ACC112 (cell line): ENCODE measurements around the gene TTC16.
"Not testable (repeated sequence)": the region's sequence is repeated elsewhere in the genome, so short reads cannot be mapped to it uniquely, and the experiment has no call there.

Source experiments
- H2AFZ ChIP-seq: fragments of 200-600 bp; sonication (generic); one replicate; pipeline ENCODE4 v1.6.0; 2017; ENCODE audit warnings: antibody characterized with exemption, low read length; ENCODE audit not compliant: unreplicated experiment
- H3K27ac ChIP-seq: fragments of 200-600 bp; sonication (generic); 2 replicates; pipeline ENCODE4 v1.5.1; 2014; ENCODE audit warnings: low read depth, mild to moderate bottlenecking, antibody characterized with exemption, low read length, moderate library complexity
- H3K27me3 ChIP-seq: fragments of 200-600 bp; sonication (generic); 2 replicates; pipeline ENCODE4 v1.6.1; 2014; ENCODE audit warnings: mild to moderate bottlenecking, antibody characterized with exemption, low read length, moderate library complexity, mixed read lengths; ENCODE audit not compliant: insufficient read depth
- H3K36me3 ChIP-seq: fragments of 200-600 bp; sonication (generic); 2 replicates; pipeline ENCODE4 v1.6.1; 2016; ENCODE audit warnings: mild to moderate bottlenecking, antibody characterized with exemption, low read length, moderate library complexity, mixed read lengths; ENCODE audit not compliant: insufficient read depth
- H3K4me1 ChIP-seq: fragments of 200-600 bp; sonication (generic); one replicate; pipeline ENCODE4 v1.6.1; 2016; ENCODE audit warnings: low read length, mixed read lengths; ENCODE audit not compliant: insufficient read depth, unreplicated experiment, control insufficient read depth
- H3K4me3 ChIP-seq: fragments of 200-600 bp; sonication (generic); 2 replicates; pipeline ENCODE4 v1.5.1; 2014; ENCODE audit warnings: mild to moderate bottlenecking, low read depth, low read length
- H3K79me2 ChIP-seq: fragments of 200-600 bp; sonication (generic); one replicate; pipeline ENCODE4 v1.6.0; 2016; ENCODE audit warnings: low read length; ENCODE audit not compliant: control insufficient read depth, unreplicated experiment, insufficient read depth

The TTC16 gene

DNA sequence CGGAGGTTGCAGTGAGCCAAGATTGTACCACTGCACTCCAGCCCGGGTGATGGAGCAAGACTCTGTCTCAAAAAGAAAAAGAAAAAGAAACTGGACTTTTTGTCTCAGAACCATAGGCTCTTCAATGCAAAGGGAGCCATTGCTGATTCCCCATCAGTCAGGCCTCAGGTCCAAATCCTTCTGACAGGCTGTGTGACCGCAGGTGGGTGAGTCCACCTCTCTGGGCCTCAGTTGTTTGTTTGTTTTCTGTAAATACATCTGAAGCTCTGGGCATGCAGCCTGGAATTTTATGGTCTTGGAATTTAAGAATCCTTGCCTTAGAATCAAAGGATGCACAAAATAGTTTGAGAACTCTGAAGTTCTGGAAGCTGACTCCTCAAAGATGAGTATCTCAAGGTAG lies 40.4 kb downstream of the TTC16 start:
- Histone ChIP-seq H3K79me2 (no peaks in the 10 kb centered on the region), H3K27ac (no peak overlapping the region), H3K4me1 (no peaks in the 10 kb centered on the region), H3K4me3 (no peak overlapping the region), H2AFZ (no peak overlapping the region), H3K36me3 (no peaks in the 10 kb centered on the region), H3K27me3 (peaks cover 47% of the 10 kb centered on the region)

DNA sequence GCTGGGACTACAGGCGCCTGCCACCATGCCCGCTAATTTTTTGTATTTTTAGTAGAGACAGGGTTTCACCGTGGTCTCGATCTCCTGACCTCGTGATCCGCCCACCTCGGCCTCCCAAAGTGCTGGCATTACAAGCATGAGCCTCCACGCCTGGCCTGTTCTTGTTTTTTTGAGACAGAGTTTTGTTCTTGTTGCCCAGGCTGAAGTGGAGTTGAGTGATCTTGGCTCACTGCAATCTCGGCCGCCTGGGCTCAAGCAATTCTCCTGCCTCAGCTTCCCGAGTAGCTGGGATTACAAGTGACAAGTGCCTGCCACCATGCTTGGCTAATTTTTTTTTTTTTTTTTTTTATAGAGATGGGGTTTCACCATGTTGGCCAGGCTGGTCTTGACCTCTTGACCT lies 40.9 kb downstream of the TTC16 start:
- H3K27me3 ChIP-seq, result peaks cover 43% of the 10 kb centered on the region
- H3K79me2 ChIP-seq, H3K27ac ChIP-seq, H3K36me3 ChIP-seq, H2AFZ ChIP-seq, H3K4me1 ChIP-seq, H3K4me3 ChIP-seq: not testable (repeated sequence)

DNA sequence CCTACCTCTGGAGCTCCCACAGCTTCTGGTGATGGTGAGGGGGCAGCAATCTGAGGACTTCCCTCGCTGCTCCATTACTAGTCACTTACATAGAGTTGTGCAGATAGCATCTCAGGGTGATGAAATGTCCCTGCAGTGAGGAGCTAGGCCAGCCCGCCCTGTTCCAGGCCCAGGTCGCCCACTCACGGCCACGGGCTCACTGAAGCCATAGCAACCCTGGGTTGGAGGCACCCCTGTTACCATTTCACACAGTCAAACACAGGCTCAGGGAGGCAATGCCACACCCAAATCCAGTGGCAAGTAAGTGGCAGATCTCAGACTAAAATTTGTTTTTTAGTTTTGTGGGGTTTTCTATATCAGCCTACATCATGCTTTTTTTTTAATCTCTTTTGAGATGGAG lies 43.0 kb downstream of the TTC16 start:
- Histone ChIP-seq H3K27ac (no peak overlapping the region), H3K36me3 (no peaks in the 10 kb centered on the region), H2AFZ (no peak overlapping the region), H3K27me3 (peaks cover 23% of the 10 kb centered on the region), H3K79me2 (no peaks in the 10 kb centered on the region), H3K4me3 (no peak overlapping the region), H3K4me1 (peaks cover 2% of the 10 kb centered on the region)

DNA sequence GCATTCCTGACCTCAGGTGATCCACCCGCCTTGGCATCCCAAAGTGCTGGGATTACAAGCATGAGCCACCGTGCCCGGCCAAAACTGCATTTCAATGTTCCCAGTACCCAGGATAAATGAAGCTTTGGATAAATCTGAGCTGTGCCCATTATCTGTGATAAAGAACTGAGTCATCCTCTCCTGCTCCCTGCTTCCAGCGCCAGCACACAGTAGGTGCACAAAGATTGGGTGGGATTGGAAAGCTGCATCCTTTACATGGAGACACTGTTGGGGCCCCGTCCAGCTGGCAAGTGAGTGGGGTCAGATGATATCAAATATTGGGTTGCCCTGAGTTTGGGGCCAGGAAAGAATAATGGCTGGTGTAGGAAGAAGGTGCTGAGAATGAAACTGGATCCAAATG lies 45.2 kb downstream of the TTC16 start:
- Histone ChIP-seq H3K4me3 (no peak overlapping the region), H3K4me1 (peaks cover 4% of the 10 kb centered on the region), H3K79me2 (no peaks in the 10 kb centered on the region), H2AFZ (no peak overlapping the region), H3K36me3 (no peaks in the 10 kb centered on the region), H3K27me3 (0 out of 2 replicates have a peak, but pooled peaks cover 2% of the 10 kb centered on the region), H3K27ac (no peak overlapping the region)

DNA sequence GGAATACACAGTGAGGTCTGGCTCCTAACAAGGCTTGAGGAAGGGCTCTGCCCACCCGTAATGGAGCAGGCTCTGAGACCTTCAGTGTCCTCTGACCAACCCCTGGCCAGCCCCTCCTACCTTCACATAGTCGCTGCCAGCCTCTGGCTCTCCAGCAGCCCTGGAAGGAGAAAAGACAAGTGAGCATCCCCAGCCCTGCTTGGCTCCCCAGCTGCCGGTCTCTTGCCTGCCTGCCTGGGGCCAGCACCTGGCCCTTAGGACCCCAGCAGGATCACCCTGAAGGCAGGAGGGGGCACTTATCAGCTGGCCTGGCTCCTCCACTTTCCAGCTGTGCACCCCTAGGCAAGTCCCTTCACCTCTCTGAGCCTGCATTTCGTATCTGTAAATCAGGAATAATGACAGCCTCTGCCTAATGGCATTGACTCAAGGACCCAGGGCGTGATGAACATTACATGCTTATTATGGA lies 45.6 kb downstream of the TTC16 start:
- peaks cover 4% of the 10 kb centered on the region for H3K4me1 ChIP-seq
- H2AFZ ChIP-seq, result no peak overlapping the region
- H3K36me3 ChIP-seq, result no peaks in the 10 kb centered on the region
- no peak overlapping the region for H3K4me3 ChIP-seq
- no peaks in the 10 kb centered on the region for H3K27me3 ChIP-seq
- no peak overlapping the region for H3K27ac ChIP-seq
- no peaks in the 10 kb centered on the region for H3K79me2 ChIP-seq

DNA sequence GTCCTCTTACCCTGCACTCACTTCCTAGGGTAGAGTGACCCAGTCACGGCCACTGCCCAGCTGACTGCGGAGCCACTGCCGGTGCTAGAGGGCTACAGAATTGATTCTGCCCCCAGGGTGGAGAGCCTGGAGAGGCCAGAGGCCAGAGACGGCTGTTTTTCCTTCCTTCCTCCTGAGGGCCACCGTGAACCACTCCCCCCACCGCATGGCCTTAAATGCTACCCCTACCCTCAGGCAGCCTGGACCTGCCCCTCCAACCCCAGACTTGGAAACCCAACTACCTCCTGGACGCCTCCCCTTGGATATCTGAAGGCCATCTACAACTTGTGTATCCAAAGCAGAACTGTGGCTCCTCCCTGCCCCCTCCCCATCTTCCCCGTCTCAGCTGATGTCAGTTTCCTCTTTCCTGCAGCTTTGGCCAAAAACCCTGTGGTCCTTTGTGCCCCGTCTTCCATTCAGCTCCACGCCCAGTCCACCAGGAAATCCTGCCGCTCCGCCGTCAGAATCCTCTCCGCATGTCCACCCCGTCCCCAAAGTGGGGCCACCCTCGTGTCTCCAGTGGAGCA lies 46.3 kb downstream of the TTC16 start:
- Histone ChIP-seq H3K4me3 (no peak overlapping the region), H3K27ac (no peak overlapping the region), H2AFZ (no peak overlapping the region), H3K4me1 (peaks cover 4% of the 10 kb centered on the region), H3K27me3 (no peaks in the 10 kb centered on the region), H3K79me2 (no peaks in the 10 kb centered on the region), H3K36me3 (no peaks in the 10 kb centered on the region)

DNA sequence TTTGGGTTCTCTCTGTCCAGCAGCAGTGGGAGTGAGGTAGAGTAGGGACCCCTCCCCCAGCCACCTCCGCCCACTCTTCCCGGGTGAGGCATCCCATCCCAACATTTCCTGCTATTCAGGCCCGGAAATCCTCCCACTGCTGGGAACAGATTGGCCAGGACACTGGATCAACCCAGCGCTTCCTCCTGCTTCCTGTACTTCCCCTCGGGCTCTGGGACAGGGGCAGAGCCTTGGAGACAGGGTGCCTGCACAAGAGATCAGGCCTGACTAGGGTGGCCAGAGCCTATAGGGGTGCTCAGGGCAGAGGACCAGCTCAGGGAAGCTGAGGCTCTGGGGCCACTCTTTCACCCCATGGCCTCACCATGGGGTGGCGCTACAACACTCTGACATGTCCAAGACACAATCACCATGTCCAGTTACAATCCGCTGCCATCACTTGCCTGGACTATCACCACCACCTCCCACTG lies 48.1 kb downstream of the TTC16 start:
- no peaks in the 10 kb centered on the region for H3K27me3 ChIP-seq
- H2AFZ ChIP-seq, result no peak overlapping the region
- H3K4me1 ChIP-seq, result peaks cover 4% of the 10 kb centered on the region
- H3K79me2 ChIP-seq, result no peaks in the 10 kb centered on the region
- no peak overlapping the region for H3K27ac ChIP-seq
- no peak overlapping the region for H3K4me3 ChIP-seq
- H3K36me3 ChIP-seq, result no peaks in the 10 kb centered on the region

DNA sequence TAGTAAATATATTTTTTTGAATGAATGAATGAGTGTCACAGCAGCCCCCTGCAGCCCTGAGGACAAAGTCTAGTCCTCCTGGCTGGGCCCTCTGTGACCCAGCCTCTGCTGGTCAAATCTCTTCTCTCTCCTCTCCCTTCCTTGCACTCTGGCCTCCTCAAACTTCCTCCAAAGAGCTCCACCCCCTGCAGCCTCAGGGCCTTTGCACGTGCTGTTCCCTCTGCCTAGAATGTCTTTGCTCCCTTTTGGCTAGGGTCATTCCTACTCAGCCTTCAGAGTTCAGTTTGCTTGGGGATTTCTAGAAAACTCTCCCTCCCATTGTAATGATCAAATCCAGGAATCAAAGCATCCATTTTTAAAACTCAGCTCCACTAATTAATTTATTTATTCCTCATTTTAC lies 49.5 kb downstream of the TTC16 start:
- peaks cover 5% of the 10 kb centered on the region for H3K4me1 ChIP-seq
- H2AFZ ChIP-seq, result no peak overlapping the region
- H3K27ac ChIP-seq, result no peak overlapping the region
- H3K79me2 ChIP-seq, result no peaks in the 10 kb centered on the region
- no peaks in the 10 kb centered on the region for H3K36me3 ChIP-seq
- H3K4me3 ChIP-seq, result no peak overlapping the region
- H3K27me3 ChIP-seq, result no peaks in the 10 kb centered on the region

DNA sequence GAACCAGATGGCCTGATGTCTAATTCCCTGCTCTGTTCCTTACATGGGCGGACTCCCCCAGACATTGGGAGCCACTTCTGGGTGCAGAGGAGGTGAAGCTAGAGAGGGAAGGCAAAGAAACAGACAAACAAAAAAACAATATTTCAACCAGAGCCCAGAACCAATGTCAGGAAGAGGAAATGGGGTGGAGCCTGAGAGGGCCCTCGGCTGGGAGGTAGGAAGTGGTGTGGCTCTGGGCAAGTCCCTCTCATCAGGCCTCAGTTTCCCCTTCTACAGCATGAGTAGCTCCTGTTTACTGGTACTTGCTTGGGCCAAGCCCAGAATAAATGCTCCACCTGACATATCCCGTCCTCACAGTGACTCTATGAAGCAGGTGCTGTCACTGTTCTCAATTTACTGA lies 51.5 kb downstream of the TTC16 start:
- no peaks in the 10 kb centered on the region for H3K79me2 ChIP-seq
- H3K4me1 ChIP-seq, result peaks cover 10% of the 10 kb centered on the region
- H2AFZ ChIP-seq, result no peak overlapping the region
- no peak overlapping the region for H3K4me3 ChIP-seq
- H3K27ac ChIP-seq, result no peak overlapping the region
- H3K36me3 ChIP-seq, result no peaks in the 10 kb centered on the region
- no peaks in the 10 kb centered on the region for H3K27me3 ChIP-seq

DNA sequence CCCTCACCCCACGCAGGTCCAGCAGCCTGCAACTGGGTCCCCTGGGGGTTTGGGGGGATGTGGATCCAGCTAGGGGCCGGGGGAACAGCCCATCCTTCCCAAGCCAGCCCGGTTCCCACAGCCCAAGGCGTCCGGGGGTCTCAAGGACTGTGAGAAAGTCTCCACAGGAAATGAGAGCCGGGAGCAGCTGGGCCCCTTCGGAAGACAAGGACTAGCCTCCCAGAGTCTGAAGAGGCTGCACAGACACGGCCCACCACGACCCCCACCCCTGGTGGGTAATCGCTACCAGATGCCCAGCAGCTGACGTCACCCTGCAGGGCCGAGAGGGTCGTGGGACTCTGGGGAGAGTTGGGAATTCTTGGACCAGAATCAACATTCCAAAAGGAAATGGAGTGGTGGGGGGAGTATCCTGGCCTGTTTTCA lies 52.0 kb downstream of the TTC16 start:
- H3K4me1 ChIP-seq, result peaks cover 10% of the 10 kb centered on the region
- H2AFZ ChIP-seq, result no peak overlapping the region
- no peaks in the 10 kb centered on the region for H3K36me3 ChIP-seq
- no peaks in the 10 kb centered on the region for H3K27me3 ChIP-seq
- H3K4me3 ChIP-seq, result no peak overlapping the region
- no peaks in the 10 kb centered on the region for H3K79me2 ChIP-seq
- no peak overlapping the region for H3K27ac ChIP-seq

DNA sequence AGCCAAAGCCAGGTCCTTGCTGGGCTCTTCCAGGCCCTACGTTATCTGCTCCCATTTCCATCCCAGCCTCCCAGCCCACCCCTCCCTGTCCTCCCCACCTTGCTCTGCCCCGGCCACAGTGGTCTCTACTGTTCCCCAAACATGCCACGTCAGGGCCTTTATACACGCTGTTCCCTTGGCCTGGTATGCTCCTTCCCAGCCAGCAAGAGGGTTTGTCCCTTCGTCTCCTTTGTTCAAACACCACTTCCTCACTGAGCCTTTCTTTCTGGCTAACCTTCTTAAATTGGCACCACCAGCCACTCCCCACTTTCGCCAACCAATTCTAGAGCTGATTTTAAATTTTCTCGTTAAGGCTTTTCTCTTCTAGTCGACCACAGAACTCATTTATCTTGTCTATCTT lies 52.8 kb downstream of the TTC16 start:
- Histone ChIP-seq H3K36me3 (no peaks in the 10 kb centered on the region), H3K4me3 (no peak overlapping the region), H3K27ac (no peak overlapping the region), H3K4me1 (peaks cover 9% of the 10 kb centered on the region), H2AFZ (no peak overlapping the region), H3K27me3 (no peaks in the 10 kb centered on the region), H3K79me2 (no peaks in the 10 kb centered on the region)
